ENCODE results near the gene VAMP3.

Gene VAMP3

DNA sequence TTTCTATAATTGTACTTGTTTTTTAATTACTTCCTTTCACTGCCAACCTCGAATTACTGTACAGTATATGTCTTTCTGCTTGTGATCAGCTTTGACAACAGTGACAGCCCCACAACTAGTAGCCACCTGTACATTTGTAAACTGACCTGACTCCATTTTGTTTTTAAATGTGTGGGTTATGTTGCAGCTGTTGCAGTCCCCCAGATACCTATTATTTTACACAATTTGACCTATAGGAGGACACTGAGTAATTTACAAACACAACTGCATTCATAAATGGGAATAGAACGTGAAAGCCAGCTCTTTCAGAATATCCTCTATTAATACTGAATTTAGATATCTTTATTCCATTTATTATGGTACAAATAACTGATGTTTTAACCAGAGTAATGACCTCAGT is 2.5 kb upstream of the VAMP3 start:
- Histone ChIP-seq H3K4me3 (ENCODE audit: low read depth, low read length) (no peak overlapping the region), H3K36me3 (replicated peaks) (no peaks in the 10 kb centered on the region), H3K27me3 (replicated peaks) (no peaks in the 10 kb centered on the region), H3K27ac (no peak overlapping the region)
- in situ Hi-C loops (cut with HindIII; ENCODE audit: low pct_ligation_motif_present, low sequenced_read_pairs) = no loop called here
- no peak for DNase-seq
- TF ChIP-seq, protein P1, sequence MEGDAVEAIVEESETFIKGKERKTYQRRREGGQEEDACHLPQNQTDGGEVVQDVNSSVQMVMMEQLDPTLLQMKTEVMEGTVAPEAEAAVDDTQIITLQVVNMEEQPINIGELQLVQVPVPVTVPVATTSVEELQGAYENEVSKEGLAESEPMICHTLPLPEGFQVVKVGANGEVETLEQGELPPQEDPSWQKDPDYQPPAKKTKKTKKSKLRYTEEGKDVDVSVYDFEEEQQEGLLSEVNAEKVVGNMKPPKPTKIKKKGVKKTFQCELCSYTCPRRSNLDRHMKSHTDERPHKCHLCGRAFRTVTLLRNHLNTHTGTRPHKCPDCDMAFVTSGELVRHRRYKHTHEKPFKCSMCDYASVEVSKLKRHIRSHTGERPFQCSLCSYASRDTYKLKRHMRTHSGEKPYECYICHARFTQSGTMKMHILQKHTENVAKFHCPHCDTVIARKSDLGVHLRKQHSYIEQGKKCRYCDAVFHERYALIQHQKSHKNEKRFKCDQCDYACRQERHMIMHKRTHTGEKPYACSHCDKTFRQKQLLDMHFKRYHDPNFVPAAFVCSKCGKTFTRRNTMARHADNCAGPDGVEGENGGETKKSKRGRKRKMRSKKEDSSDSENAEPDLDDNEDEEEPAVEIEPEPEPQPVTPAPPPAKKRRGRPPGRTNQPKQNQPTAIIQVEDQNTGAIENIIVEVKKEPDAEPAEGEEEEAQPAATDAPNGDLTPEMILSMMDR (IDR thresholded peaks at IDR 0.05; ENCODE audit: low read depth, low read length, missing control alignments) = no peak

DNA sequence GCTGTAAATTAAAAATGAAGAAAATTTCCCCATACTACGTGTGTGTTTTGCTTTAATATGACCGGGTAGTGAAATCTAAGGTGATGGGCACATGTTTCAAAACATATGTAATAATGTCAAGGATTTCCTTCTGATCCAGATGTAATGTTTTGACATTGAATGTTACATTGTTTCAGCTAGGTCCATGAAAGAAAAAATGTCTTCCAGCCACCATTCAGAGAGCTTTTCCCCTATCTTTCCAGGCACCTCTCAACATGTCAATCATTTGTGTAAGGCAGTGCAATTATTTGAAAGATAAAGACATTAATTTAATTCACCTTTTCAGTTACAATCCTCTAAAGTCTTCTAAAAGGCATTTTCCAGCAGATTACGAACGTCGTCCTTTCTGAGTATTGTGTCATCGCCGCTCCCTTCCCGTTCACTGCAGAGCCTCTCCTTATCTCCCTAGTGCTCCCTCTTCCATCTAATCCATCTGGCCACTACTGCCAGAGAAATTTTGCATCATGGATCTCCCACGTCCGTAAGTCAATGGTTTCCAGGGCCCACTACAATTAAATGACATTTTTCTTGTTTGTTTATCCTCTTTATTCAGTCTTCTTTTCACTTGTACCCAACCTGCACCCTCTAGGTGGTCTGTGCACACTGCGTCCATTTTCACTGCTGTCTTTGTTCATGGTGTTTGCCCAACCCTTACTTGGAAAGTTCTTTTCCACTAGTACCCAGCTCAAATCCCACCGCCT is 1.3 kb upstream of the VAMP3 start:
- in situ Hi-C loops (cut with HindIII; ENCODE audit: low pct_ligation_motif_present, low sequenced_read_pairs) = no loop called here
- peaks cover 1% of the 10 kb centered on the region for H3K36me3 ChIP-seq (replicated peaks)
- H3K27ac ChIP-seq = no peak overlapping the region
- no peak overlapping the region for H3K4me3 ChIP-seq (ENCODE audit: low read depth, low read length)
- DNase-seq = no peak
- H3K27me3 ChIP-seq (replicated peaks) = no peaks in the 10 kb centered on the region
- TF ChIP-seq, protein P1 (IDR thresholded peaks at IDR 0.05; ENCODE audit: low read depth, low read length, missing control alignments) = no peak

DNA sequence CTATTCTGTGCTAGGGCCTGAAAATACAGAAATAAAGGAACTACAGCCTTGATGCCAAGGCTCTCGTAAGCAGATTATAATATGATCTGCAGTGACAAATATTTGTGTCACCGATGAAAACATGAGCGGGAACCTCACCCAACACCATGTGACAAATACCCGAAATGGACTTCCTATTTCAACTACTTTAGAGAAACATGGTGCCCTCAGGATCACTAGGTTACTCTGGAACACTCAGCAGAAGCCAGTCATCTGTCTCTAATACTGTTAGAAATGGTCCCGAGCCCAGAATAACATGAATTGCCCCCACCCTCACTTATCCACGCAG is 463 bp upstream of the VAMP3 start:
- no peaks in the 10 kb centered on the region for H3K27me3 ChIP-seq (replicated peaks)
- TF ChIP-seq, protein P1 (IDR thresholded peaks at IDR 0.05; ENCODE audit: low read depth, low read length, missing control alignments) = no peak
- in situ Hi-C loops (cut with HindIII; ENCODE audit: low pct_ligation_motif_present, low sequenced_read_pairs) = no loop called here
- H3K36me3 ChIP-seq (replicated peaks) = peaks cover 2% of the 10 kb centered on the region
- no peak for DNase-seq
- H3K4me3 ChIP-seq (ENCODE audit: low read depth, low read length) = peak overlapping the region; percentile 86
- H3K27ac ChIP-seq = peak overlapping the region; percentile 82

DNA sequence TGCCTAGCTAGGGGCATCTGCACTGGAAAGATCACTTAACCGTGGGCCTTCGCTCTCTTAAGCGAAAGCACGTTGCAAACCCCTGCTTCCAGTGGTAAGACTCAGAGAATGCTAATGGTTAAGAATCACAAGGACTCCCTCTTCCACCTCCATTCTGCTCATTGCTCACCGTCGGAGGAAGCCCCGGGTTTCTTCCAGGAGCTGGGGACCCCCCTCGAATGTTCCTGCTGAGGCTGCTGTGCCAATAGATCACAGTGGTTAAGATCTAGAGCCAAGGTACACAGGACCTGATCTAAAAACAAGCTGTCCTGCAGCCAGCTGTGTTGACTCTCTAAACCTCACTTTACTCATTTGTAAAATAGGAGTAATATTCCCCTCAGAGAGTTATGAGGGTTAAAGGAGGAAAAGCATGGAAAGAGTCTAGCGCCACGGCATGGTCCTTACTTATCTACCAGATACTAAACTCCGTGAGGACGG is 765 bp downstream of the VAMP3 start:
- in situ Hi-C loops (cut with HindIII; ENCODE audit: low pct_ligation_motif_present, low sequenced_read_pairs) = no loop called here
- H3K27ac ChIP-seq = peak overlapping the region; percentile 82
- peak; percentile 6 for DNase-seq
- peak overlapping the region; percentile 86 for H3K4me3 ChIP-seq (ENCODE audit: low read depth, low read length)
- H3K27me3 ChIP-seq (replicated peaks) = no peaks in the 10 kb centered on the region
- peaks cover 5% of the 10 kb centered on the region for H3K36me3 ChIP-seq (replicated peaks)
- TF ChIP-seq, protein P1 (IDR thresholded peaks at IDR 0.05; ENCODE audit: low read depth, low read length, missing control alignments) = no peak

DNA sequence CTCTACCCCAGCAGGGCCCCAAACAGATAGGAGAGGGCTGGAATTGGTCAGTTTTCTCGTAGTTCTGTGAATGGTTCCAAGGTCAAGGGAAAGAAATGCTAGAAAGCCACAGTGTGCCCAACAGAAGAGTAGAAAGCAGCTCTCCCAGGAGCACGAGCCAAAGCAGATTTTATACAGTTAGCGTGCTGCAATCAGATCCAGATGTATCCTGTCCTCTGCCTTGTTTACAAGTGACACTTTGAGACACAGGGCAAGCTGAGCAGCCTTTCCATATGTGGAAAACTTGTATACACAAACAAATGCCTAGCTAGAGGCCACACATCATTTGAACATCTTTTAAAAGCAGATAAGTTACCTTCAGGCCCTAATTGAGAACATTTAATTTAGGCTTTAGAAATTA is 6.5 kb downstream of the VAMP3 start:
- TF ChIP-seq, protein P1 (IDR thresholded peaks at IDR 0.05; ENCODE audit: low read depth, low read length, missing control alignments) = no peak
- DNase-seq = no peak
- Histone ChIP-seq H3K27ac (no peak overlapping the region), H3K4me3 (ENCODE audit: low read depth, low read length) (no peak overlapping the region), H3K27me3 (replicated peaks) (no peaks in the 10 kb centered on the region), H3K36me3 (replicated peaks) (peaks cover 16% of the 10 kb centered on the region)
- in situ Hi-C loops (cut with HindIII; ENCODE audit: low pct_ligation_motif_present, low sequenced_read_pairs) = no loop called here

DNA sequence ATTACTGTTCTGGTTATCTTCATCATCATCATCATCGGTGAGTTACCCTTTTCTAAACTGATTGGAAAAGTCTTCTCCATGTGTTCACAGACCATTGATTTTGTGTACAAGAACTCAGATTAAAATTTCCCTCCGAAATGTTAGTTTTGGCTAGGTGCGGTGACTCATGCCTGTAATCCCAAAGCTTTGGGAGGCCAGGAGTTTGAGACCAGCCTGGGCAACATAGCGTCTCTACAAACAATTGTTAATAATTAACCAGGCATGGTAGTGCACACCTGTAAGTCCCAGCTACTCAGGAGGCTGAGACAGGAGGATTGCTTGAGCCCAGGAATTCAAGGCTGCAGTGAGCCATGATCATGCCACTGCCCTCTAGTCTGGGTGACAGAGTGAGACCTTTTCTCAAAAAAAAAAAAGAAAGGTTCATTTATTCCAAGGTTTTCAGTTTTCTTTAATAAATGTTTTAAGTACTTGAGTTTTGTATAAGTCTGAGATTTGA is 7.1 kb downstream of the VAMP3 start:
- Histone ChIP-seq H3K27ac (no peak overlapping the region), H3K36me3 (replicated peaks) (peaks cover 16% of the 10 kb centered on the region), H3K27me3 (replicated peaks) (no peaks in the 10 kb centered on the region), H3K4me3 (ENCODE audit: low read depth, low read length) (no peak overlapping the region)
- TF ChIP-seq, protein P1 (IDR thresholded peaks at IDR 0.05; ENCODE audit: low read depth, low read length, missing control alignments) = no peak
- in situ Hi-C loops (cut with HindIII; ENCODE audit: low pct_ligation_motif_present, low sequenced_read_pairs) = no loop called here
- no peak for DNase-seq
